HL-60 (cell line): ENCODE data around the gene GOLPH3.

ENCODE experiments used
- DNase-seq, 2 experiments: peaks; one replicate each; pipeline ENCODE4 v3.0.0-alpha.2; 2010 to 2020; ENCODE audit warnings: low read depth in 1 of 2, low spot score in 1 of 2
- H3K27ac ChIP-seq: fragments of 250-450 bp; sonication (Bioruptor Pico); replicated peaks from 2 replicates; pipeline ENCODE4 v1.5.1; 2020; ENCODE audit warnings: mild to moderate bottlenecking, moderate library complexity
- H3K27me3 ChIP-seq: fragments of 250-450 bp; sonication (Bioruptor Pico); 2 replicates; pipeline ENCODE4 v1.5.1; 2021; ENCODE audit warnings: mild to moderate bottlenecking, moderate library complexity; ENCODE audit not compliant: insufficient read depth, poor library complexity, severe bottlenecking
- H3K4me3 ChIP-seq: replicated peaks from 2 replicates; pipeline ENCODE4 v1.5.1; 2011; ENCODE audit warnings: mild to moderate bottlenecking, control low read depth, low read length; ENCODE audit not compliant: insufficient read depth
- CTCF ChIP-seq: IDR thresholded peaks from one replicate; pipeline ENCODE4 v1.5.1; 2011; ENCODE audit warnings: low read length, control low read depth, inconsistent platforms; ENCODE audit not compliant: insufficient read depth
- GABPA ChIP-seq: IDR thresholded peaks from 2 replicates; pipeline ENCODE4 v1.6.1; 2012; ENCODE audit warnings: low read depth
- POLR2AphosphoS5 ChIP-seq: IDR thresholded peaks from 2 replicates; pipeline ENCODE4 v1.6.1; 2012; ENCODE audit warnings: low read depth
- REST ChIP-seq: IDR thresholded peaks from 2 replicates; pipeline ENCODE4 v1.6.1; 2012; ENCODE audit warnings: low read depth; ENCODE audit not compliant: insufficient replicate concordance
- SPI1 ChIP-seq: IDR thresholded peaks from 2 replicates; pipeline ENCODE4 v1.6.1; 2012; ENCODE audit warnings: low read depth, mild to moderate bottlenecking, borderline replicate concordance

Gene GOLPH3

GRCh38 chr5:32090026-32090754, 83.9 kb downstream of the GOLPH3 start:
- no peak for DNase-seq
- Histone ChIP-seq H3K27ac (no peak overlapping the region), H3K27me3 (no peaks in the 10 kb centered on the region), H3K4me3 (no peak overlapping the region)
- TF ChIP-seq CTCF (no peak), SPI1 (no peak), GABPA (no peak), REST (no peak), POLR2AphosphoS5 (no peak)

- TF ChIP-seq SPI1, result no peak
- no peak for TF ChIP-seq POLR2AphosphoS5
- TF ChIP-seq REST, result no peak
- no peak for TF ChIP-seq GABPA
- no peak for TF ChIP-seq CTCF
- no peak for DNase-seq
Measured at GRCh38 chr5:32089146-32090000, 84.7 kb downstream of the GOLPH3 start.

GRCh38 chr5:32088214-32088613, 85.9 kb downstream of the GOLPH3 start:
- DNase-seq, result no peak
- Histone ChIP-seq H3K27me3 (no peaks in the 10 kb centered on the region), H3K27ac (no peak overlapping the region), H3K4me3 (no peak overlapping the region)
- no peak for TF ChIP-seq POLR2AphosphoS5
- TF ChIP-seq REST, result no peak
- no peak for TF ChIP-seq CTCF
- TF ChIP-seq GABPA, result no peak
- TF ChIP-seq SPI1, result no peak

More at GRCh38 chr5:32089146-32090000, 84.7 kb downstream of the GOLPH3 start:
- Histone ChIP-seq H3K27me3 (no peaks in the 10 kb centered on the region), H3K4me3 (no peak overlapping the region), H3K27ac (no peak overlapping the region)
